HFFc6 (cell line): Measurements from ENCODE around the gene CNGA1. TPM values are rescaled to one million over a fixed set of nuclear protein-coding genes. Genes with fewer than 3 reads are reported as not detected.

Experiments
- DNase-seq: peaks from one replicate; pipeline ENCODE4 v3.0.0-alpha.2; 2018
- H3K27ac Mint-ChIP-seq: 2 replicates; pipeline ENCODE4 v1.8.0; 2020; ENCODE audit warnings: mild to moderate bottlenecking, mixed read lengths
- H3K27me3 Mint-ChIP-seq: 2 replicates; pipeline ENCODE4 v1.8.0; 2021; ENCODE audit warnings: mild to moderate bottlenecking, moderate library complexity, mixed read lengths; ENCODE audit not compliant: insufficient read depth
- H3K36me3 Mint-ChIP-seq: 2 replicates; pipeline ENCODE4 v1.8.0; 2021; ENCODE audit warnings: low read depth, mixed read lengths
- H3K4me1 Mint-ChIP-seq: 2 replicates; pipeline ENCODE4 v1.8.0; 2020; ENCODE audit warnings: low read depth, mixed read lengths
- H3K4me3 Mint-ChIP-seq: 2 replicates; pipeline ENCODE4 v1.8.0; 2020; ENCODE audit warnings: mild to moderate bottlenecking, moderate library complexity, mixed read lengths
- H3K9me3 Mint-ChIP-seq: 2 replicates; pipeline ENCODE4 v1.8.0; 2020; ENCODE audit warnings: mild to moderate bottlenecking, mixed read lengths
- CTCF ChIP-seq: fragments of 200-600 bp; sonication (generic); IDR thresholded peaks from 2 replicates; pipeline ENCODE4 v1.5.0; 2021; ENCODE audit warnings: antibody characterized with exemption, mild to moderate bottlenecking
- total RNA-seq, 6 experiments: library from RNA; stranded (reverse); fragmentation: NEBNext Ultra II Directional; extraction: Animal tissue kit (Norgen Biotek cat#: 25700); gene quantifications; 2 replicates in 1 of 6; 3 replicates in 5 of 6; pipeline ENCODE4 v1.2.3, GENCODE V29; 2021

Gene CNGA1
- total RNA-seq, 6 experiments from 2014 or later, result not detected

GRCh38 chr4:48022192-48022799 is 5.8 kb upstream of the CNGA1 start:
- H3K9me3 Mint-ChIP-seq, result no peaks in the 10 kb centered on the region
- no peak overlapping the region for H3K27ac Mint-ChIP-seq
- H3K4me3 Mint-ChIP-seq, result no peak overlapping the region
- no peak for DNase-seq
- peaks cover 10% of the 10 kb centered on the region; the same call in 1 of the 2 replicates for H3K4me1 Mint-ChIP-seq
- no peaks in the 10 kb centered on the region for H3K36me3 Mint-ChIP-seq
- H3K27me3 Mint-ChIP-seq, result peaks cover 4% of the 10 kb centered on the region; the same call in 1 of the 2 replicates
- TF ChIP-seq CTCF, result no peak

- Mint-ChIP-seq H3K36me3 (no peaks in the 10 kb centered on the region), H3K4me3 (no peak overlapping the region), H3K9me3 (no peaks in the 10 kb centered on the region), H3K27ac (no peak overlapping the region), H3K27me3 (peaks cover 6% of the 10 kb centered on the region), H3K4me1 (peaks cover 16% of the 10 kb centered on the region)
- no peak for TF ChIP-seq CTCF
- DNase-seq, result no peak
These were observed 4.6 kb upstream of the CNGA1 start for GRCh38 chr4:48021100-48021499.

- DNase-seq, result no peak
- peaks cover 5% of the 10 kb centered on the region for H3K27me3 Mint-ChIP-seq
- no peak overlapping the region for H3K27ac Mint-ChIP-seq
These were observed 1.6 kb upstream of the CNGA1 start for GRCh38 chr4:48018112-48018511.

GRCh38 chr4:48017108-48017571 is 659 bp upstream of the CNGA1 start:
- Mint-ChIP-seq H3K4me3 (peak overlapping the region; percentile 86), H3K9me3 (no peaks in the 10 kb centered on the region), H3K27me3 (peaks cover 5% of the 10 kb centered on the region), H3K27ac (peak overlapping the region; percentile 68; the same call in 1 of the 2 replicates), H3K36me3 (no peaks in the 10 kb centered on the region), H3K4me1 (peaks cover 10% of the 10 kb centered on the region)
- no peak for TF ChIP-seq CTCF
- peak; percentile 57 for DNase-seq

More at GRCh38 chr4:48018112-48018511, 1.6 kb upstream of the CNGA1 start:
- no peak overlapping the region for H3K4me3 Mint-ChIP-seq
- H3K36me3 Mint-ChIP-seq, result no peaks in the 10 kb centered on the region
- peaks cover 10% of the 10 kb centered on the region for H3K4me1 Mint-ChIP-seq
- no peak for TF ChIP-seq CTCF
- H3K9me3 Mint-ChIP-seq, result no peaks in the 10 kb centered on the region

- H3K4me1 Mint-ChIP-seq, result peaks cover 10% of the 10 kb centered on the region
- no peaks in the 10 kb centered on the region for H3K36me3 Mint-ChIP-seq
- peak overlapping the region; percentile 86 for H3K4me3 Mint-ChIP-seq
- peaks cover 5% of the 10 kb centered on the region for H3K27me3 Mint-ChIP-seq
- no peak for DNase-seq
- no peak overlapping the region for H3K27ac Mint-ChIP-seq
- TF ChIP-seq CTCF, result no peak
- H3K9me3 Mint-ChIP-seq, result no peaks in the 10 kb centered on the region
These were observed 803 bp downstream of the CNGA1 start for GRCh38 chr4:48015678-48016077.
